ENCODE data around the gene RPS5.
"Not testable (repeated sequence)": the region's sequence is repeated elsewhere in the genome, so short reads cannot be mapped to it uniquely, and the experiment has no call there.

Gene RPS5

GRCh38 chr19:58398545-58398944 lies 11.5 kb downstream of the RPS5 start:
- DNase-seq: no peak
- TF ChIP-seq POLR2A (IDR thresholded peaks at IDR 0.05; ENCODE audit: low read length) (no peak), GATA1 (IDR thresholded peaks at IDR 0.05; ENCODE audit: low read depth, low read length) (no peak)

GRCh38 chr19:58399903-58400302 lies 12.8 kb downstream of the RPS5 start:
- TF ChIP-seq GATA1 (IDR thresholded peaks at IDR 0.05; ENCODE audit: low read depth, low read length) (no peak), POLR2A (IDR thresholded peaks at IDR 0.05; ENCODE audit: low read length) (no peak)
- no peak for DNase-seq

DNA sequence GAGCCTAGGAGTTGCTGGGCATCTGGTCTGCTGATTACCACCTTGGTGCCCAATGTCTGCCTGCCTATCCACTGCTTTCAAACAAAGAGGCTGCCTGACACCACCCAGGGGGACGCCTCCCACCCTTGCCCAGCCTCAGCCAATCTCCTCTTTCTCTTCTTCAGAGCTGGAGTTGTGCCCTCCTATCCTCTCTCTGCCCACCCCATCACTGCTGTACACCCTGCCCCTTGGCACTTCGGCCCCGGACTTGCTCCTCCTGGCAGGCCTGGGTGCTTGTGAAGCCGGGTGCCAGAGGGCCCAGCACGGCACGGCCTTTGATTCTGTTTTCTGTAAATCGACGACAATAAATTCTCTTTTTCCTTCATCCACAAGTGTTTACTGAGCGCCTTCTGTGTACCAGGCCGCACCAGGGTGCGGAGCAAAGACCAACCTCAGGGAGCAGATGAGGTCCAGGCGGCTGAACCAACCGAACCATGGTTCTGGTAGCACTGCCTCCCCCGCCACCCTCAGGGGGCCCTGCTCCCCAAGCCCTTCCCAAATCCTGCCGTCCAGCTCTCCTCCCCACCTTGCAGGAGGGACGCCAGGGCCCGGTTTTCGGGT lies 13.3 kb downstream of the RPS5 start:
- DNase-seq: no peak
- no peak for TF ChIP-seq POLR2A (IDR thresholded peaks at IDR 0.05; ENCODE audit: low read length)
- no peak for TF ChIP-seq GATA1 (IDR thresholded peaks at IDR 0.05; ENCODE audit: low read depth, low read length)

DNA sequence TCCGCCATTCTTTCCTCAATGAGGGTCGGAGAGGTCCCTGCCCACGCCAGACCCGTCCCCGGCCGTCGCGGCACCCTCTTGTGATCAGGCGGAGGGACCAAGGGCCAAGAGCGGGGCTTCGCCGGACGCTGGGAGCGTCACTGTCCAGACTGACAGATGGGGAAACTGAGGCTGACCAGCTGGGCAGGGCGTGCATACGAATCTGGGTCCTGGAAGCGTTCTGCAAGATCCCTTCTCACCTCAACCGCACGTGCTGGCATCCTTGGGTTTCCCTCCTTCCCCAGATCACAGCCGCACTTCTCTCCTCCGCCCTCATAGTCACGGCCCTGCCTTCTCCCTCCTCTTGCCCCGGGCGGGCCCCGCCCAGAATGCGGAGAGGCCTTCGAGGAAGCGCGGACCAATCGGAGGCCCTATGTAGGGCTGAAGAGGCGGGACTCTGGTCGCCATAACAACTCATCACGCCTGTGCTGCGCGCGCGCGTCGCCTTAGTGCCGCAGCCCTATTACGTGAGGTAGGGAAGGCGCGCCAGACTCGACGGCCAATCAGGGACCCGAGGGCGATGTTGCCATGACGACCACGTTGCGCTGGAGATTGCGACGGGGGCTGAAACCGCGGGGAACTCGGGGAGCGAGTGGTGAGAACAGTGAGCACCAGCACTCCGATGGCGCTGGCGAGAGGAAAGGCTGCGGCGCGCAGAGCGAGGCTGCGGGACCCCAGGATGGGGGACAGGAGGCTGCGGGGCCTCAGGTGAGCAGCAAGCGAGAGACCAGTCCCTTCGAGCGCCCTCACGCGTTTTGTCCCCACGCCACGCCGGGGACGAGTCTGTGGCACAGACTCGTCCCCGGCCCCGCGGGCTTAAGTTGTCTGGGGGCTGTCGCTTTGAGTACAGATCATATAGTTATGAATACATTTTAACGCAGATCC lies 14.1 kb downstream of the RPS5 start:
- TF ChIP-seq POLR2A (IDR thresholded peaks at IDR 0.05; ENCODE audit: low read length) (peak; percentile 87), GATA1 (IDR thresholded peaks at IDR 0.05; ENCODE audit: low read depth, low read length) (no peak)
- DNase-seq: peak; percentile 100

DNA sequence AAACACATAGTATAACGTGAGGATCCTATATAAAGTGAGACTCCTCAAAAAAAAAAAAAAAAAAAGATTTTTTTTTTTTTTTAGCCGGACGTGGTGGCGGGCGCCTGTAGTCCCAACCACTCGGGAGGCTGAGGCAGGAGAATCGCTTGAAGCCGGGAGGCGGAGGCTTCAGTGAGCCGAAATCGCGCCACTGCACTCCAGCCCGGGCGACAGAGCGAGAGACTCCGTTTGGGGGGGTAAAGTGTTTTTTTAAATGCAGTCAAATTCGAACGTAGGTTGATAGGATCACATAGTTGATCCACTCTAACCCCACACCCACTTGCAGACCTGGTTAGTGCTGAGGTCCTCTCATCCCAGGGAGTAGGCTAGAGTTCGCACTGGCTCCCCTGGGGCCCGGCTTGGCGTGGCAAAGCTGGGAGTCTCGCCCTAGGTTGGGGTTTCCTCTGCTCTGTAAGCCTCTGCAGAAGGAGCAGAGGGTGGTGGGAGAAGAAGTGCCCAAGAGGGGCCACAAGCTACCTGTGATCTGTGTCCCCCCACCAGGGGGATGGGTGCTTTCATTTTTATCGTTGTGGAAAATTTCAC lies 14.9 kb downstream of the RPS5 start:
- no peak for TF ChIP-seq POLR2A (IDR thresholded peaks at IDR 0.05; ENCODE audit: low read length)
- DNase-seq: no peak

DNA sequence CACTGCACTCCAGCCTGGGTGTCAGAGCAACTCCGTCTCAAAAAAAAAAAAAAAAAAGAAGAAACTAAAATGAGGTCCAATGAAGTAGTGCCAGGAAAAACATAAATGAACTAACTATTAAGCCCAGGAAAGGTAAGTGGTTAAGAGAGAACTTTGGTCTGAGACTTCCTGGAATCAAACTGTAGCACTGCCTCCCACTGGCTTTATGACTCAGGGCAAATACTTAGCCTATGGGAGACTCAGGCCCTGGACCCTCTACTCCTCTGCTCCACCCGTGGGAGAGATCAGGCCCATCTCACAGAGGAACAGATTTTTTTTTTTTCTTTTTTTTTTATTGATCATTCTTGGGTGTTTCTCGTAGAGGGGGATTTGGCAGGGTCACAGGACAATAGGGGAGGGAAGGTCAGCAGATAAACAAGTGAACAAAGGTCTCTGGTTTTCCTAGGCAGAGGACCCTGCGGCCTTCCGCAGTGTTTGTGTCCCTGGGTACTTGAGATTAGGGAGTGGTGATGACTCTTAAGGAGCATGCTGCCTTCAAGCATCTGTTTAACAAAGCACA lies 16.9 kb downstream of the RPS5 start:
- DNase-seq: not testable (repeated sequence)

DNA sequence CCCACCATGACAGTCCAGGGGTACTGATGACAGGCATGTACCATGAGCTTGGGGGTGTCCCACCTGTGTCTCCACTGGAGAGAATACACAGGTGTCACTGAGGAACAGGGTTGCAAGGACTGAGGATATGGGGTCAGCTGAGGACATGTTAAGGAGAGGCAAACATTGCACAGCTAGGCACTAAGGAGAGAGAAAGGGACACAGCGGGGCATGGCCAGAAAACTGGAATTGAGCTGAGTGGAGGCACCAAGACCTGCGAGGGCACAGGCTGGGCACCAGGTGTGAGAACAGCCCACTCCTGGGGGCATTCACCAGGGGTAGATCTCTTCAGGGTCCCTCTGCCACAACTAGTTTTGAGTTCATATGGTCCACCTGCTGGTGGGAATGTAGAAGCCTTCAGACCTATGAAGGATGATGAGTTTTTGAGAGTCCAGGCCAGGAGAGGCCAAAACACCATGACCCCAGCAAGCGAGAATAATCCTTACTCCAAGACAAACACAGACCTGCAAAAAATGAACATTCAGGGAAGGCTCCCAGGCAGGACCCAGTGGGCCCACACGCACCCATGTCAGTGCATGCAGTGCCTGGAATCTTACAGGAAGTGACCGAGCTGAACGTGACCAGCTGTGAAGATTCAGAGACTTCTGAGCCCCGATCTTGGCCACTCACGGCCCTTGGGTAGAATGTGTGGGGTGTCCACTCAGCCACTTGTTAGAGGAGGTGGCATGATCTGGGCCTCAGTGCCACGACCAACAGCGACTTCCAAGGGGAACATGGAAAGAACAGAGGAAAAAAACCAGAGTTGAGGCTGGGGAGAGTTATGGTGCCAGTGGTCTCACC lies 20.0 kb downstream of the RPS5 start:
- TF ChIP-seq POLR2A (IDR thresholded peaks at IDR 0.05; ENCODE audit: low read length) (no peak), GATA1 (IDR thresholded peaks at IDR 0.05; ENCODE audit: low read depth, low read length) (no peak)
- DNase-seq: peak in 1 of 2 experiments; percentile 46

GRCh38 chr19:58407658-58408151 lies 20.6 kb downstream of the RPS5 start:
- no peak for TF ChIP-seq GATA1 (IDR thresholded peaks at IDR 0.05; ENCODE audit: low read depth, low read length)
- TF ChIP-seq POLR2A (IDR thresholded peaks at IDR 0.05; ENCODE audit: low read length): no peak
- peak in 1 of 2 experiments; percentile 73 for DNase-seq

DNA sequence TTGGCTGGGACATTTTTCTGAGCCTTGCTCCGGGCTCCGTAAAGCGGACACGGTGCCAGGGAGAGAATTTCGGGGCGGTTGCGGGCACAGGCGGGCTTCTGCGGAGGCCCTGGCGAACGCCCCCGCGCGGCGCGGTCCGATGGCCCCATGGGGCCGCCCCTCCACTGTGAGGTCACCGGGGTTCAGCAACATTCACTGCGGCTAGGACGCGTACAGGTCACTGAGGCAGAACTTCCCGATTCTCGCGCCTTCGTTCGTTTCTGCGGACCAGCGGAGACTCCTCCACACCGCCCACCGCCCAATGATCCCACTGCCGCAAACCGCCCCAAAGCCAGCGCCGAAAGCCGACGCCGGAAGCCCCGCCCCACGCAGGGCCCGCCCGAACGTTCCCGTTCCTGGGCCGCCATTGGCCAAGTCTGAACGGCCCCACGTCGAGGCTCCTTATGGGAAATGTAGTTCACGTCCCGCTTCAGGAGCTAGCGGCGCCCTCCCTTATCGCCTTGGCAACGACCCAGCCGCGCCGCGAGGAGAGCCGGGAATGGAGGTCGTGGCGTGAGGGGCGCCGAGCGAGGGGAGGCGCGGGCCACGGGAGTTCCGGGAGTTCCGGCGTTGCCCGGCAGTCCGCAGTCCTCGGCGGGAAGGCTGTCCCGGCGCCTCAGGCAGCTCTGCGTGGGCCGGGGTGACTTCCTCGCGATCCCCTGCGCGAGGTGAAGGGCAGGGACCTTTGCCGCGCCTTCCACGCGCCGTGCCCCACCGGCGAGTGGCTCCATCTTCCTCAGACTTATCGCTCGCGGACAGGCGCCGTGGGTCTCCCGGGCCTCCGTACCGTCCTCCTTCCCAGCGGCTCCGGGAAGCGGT lies 21.3 kb downstream of the RPS5 start, which contains the start of gene ZNF584:
ZNF584 (plus strand) TSS at position 498 of the 858 bp plus-strand sequence. CDS start 499 bp downstream, outside the sequence.
- peak; percentile 97 for DNase-seq
- TF ChIP-seq GATA1 (IDR thresholded peaks at IDR 0.05; ENCODE audit: low read depth, low read length) (no peak), POLR2A (IDR thresholded peaks at IDR 0.05; ENCODE audit: low read length) (peak; percentile 93)

DNA sequence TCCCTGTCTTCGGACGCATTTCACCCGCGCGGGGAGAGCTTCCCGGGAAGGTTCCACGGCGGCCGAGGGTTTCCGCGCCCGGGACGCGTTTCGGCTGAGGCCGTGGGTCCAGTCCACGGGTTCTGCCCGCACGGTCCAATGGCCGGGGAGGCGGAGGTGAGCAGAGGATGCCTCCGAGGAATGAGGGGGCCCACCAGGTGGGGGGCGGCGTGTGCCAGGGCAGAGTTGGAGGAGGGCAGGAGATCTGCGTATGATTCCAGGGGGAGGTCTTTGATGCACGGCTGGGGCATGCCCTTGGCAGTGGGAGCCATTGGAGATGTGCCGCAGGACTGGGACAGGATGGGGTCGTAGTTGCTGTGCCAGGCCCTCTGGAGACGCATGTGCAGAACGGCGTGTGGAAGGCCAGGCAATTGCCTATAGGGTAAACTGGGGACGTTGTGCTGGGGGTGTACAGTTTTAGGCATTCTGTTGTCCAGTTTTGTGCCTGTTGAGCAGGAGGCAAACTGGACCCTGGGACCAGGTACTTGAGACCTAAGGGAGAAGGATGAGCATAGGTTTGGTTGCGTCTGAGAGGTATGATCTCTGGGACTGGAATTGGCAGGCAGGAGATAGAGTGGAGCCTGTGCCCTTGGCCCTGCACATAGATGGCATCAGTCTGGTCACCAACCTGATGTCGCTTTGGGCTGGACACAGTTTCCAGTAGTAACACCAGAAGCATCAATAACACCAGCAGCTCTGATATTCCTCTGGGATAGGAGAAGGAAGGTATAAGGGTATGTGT lies 22.1 kb downstream of the RPS5 start:
- DNase-seq: peak; percentile 53 to 56
- TF ChIP-seq POLR2A (IDR thresholded peaks at IDR 0.05; ENCODE audit: low read length) (no peak), GATA1 (IDR thresholded peaks at IDR 0.05; ENCODE audit: low read depth, low read length) (no peak)

DNA sequence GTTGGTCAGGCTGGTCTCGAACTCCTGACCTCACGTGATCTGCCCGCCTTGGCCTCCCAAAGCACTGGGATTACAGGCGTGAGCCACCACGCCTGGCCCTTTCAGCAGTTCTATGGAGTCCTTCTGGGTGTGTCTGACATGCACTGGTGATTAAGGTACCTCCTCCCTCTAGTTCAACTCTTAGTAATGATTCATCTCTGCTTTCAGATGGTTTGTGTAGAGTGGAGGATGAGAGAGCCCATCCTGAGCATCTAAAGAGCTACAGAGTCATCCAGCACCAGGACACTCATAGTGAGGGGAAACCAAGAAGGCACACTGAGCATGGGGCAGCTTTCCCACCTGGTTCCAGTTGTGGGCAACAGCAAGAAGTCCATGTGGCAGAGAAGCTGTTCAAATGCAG lies 29.5 kb downstream of the RPS5 start:
- DNase-seq: no peak
- no peak for TF ChIP-seq POLR2A (IDR thresholded peaks at IDR 0.05; ENCODE audit: low read length)
- no peak for TF ChIP-seq GATA1 (IDR thresholded peaks at IDR 0.05; ENCODE audit: low read depth, low read length)

DNA sequence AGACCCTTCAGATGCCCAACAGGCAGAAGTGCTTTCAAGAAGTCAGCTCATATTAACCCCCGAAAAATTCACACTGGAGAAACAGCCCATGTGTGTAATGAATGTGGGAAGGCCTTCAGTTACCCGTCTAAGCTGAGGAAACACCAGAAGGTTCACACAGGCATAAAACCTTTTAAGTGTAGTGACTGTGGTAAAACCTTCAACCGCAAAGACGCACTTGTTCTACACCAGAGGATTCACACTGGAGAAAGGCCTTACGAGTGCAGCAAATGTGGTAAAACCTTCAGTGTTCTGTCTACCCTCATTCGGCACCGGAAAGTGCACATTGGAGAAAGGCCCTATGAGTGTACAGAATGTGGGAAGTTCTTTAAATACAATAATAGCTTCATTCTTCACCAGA lies 30.0 kb downstream of the RPS5 start:
- no peak for DNase-seq

More for the DNA sequence above, 30.0 kb downstream of the RPS5 start:
- no peak for TF ChIP-seq POLR2A (IDR thresholded peaks at IDR 0.05; ENCODE audit: low read length)
